Activated CD4-positive, alpha-beta memory T cell treated with anti-CD3 and anti-CD28 coated beads for 36 hours (primary cell): ENCODE measurements around the gene CENPU. TPM values are rescaled to one million over a fixed set of nuclear protein-coding genes. Genes with fewer than 3 reads are reported as not detected.
"Not testable (repeated sequence)": the region's sequence is repeated elsewhere in the genome, so short reads cannot be mapped to it uniquely, and the experiment has no call there.

Experiments
- CTCF ChIA-PET: fragments of 350-600 bp; sonication (Branson Sonifier 250); formaldehyde crosslinking; loops from one replicate; lab custom pipeline; 2021; ENCODE audit warnings: antibody characterized with exemption, inconsistent platforms; lab: Charles Lee
- POLR2A ChIA-PET: fragments of 350-600 bp; sonication (Branson Sonifier 250); formaldehyde crosslinking; loops from one replicate; lab custom pipeline; 2021; ENCODE audit warnings: antibody characterized with exemption; lab: Charles Lee
- DNase-seq: peaks from one replicate; pipeline ENCODE4 v3.0.0-alpha.2; 2020
- H3K27ac Mint-ChIP-seq: one replicate; pipeline ENCODE4 v1.8.0; 2021; ENCODE audit warnings: mixed read lengths
- H3K27me3 Mint-ChIP-seq: one replicate; pipeline ENCODE4 v1.8.0; 2021; ENCODE audit warnings: mixed read lengths
- H3K36me3 Mint-ChIP-seq: one replicate; pipeline ENCODE4 v1.8.0; 2021; ENCODE audit warnings: mixed read lengths
- H3K4me1 Mint-ChIP-seq: one replicate; pipeline ENCODE4 v1.8.0; 2021; ENCODE audit warnings: low read depth, mixed read lengths
- H3K4me3 Mint-ChIP-seq: one replicate; pipeline ENCODE4 v1.8.0; 2021; ENCODE audit warnings: mild to moderate bottlenecking, mixed read lengths
- H3K9me3 Mint-ChIP-seq: one replicate; pipeline ENCODE4 v1.8.0; 2021; ENCODE audit warnings: mixed read lengths
- intact Hi-C: fragments of 100-400 bp; cut with micrococcal nuclease; formaldehyde crosslinking; loops from one replicate; pipeline ENCODE4 v1.15.1; 2023
- total RNA-seq, 2 experiments: library from RNA; stranded (reverse); gene quantifications; one replicate each; pipeline ENCODE4 v1.2.3, GENCODE V29; 2021

CENPU gene
- total RNA-seq, 2 experiments from 2014 or later, result 82.7 to 87.6 TPM

GRCh38 chr4:184657144-184657543, 76.8 kb downstream of the CENPU start:
- ChIA-PET POLR2A (no interaction called here), CTCF (no interaction called here)
- Mint-ChIP-seq H3K4me3 (no peak overlapping the region), H3K9me3 (no peaks in the 10 kb centered on the region), H3K36me3 (peaks cover 16% of the 10 kb centered on the region), H3K27me3 (no peaks in the 10 kb centered on the region), H3K4me1 (peaks cover 2% of the 10 kb centered on the region), H3K27ac (no peak overlapping the region)
- intact Hi-C loops, result no loop called here
- DNase-seq, result no peak

GRCh38 chr4:184655889-184656869, 77.7 kb downstream of the CENPU start:
- peaks cover 16% of the 10 kb centered on the region for H3K36me3 Mint-ChIP-seq
- no peaks in the 10 kb centered on the region for H3K9me3 Mint-ChIP-seq
- H3K4me1 Mint-ChIP-seq, result peaks cover 8% of the 10 kb centered on the region
- H3K27ac Mint-ChIP-seq, result no peak overlapping the region
- ChIA-PET POLR2A (no interaction called here), CTCF (no interaction called here)
- DNase-seq, result no peak
- intact Hi-C loops, result no loop called here
- H3K4me3 Mint-ChIP-seq, result no peak overlapping the region
- no peaks in the 10 kb centered on the region for H3K27me3 Mint-ChIP-seq

- Mint-ChIP-seq H3K27ac (no peak overlapping the region), H3K27me3 (no peaks in the 10 kb centered on the region), H3K4me1 (peaks cover 16% of the 10 kb centered on the region), H3K9me3 (no peaks in the 10 kb centered on the region), H3K4me3 (no peak overlapping the region), H3K36me3 (peaks cover 8% of the 10 kb centered on the region)
- intact Hi-C loops, result no loop called here
- no peak for DNase-seq
- ChIA-PET CTCF (no interaction called here), POLR2A (no interaction called here)
Observed at GRCh38 chr4:184653650-184654049, 80.2 kb downstream of the CENPU start.

DNA sequence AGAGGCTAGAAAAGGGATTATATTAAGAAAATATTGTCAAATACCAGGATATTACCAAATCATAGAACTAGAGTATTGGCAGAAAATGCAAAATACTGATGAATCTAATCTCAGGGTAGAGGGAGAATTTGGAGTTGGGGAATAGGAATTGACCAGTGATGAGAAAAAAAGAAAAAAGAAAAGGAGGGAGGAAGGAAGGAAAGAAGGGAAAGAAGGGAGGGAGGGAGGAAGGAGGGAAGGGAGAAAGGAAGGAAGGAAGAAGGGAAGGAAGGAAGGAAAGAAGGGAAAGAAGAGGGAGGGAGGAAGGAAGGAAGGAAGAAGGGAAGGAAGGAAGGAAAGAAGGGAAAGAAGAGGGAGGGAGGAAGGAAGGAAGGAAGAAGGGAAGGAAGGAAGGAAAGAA, 81.2 kb downstream of the CENPU start:
- Mint-ChIP-seq H3K36me3 (peaks cover 14% of the 10 kb centered on the region), H3K4me1 (peaks cover 22% of the 10 kb centered on the region)
- H3K9me3 Mint-ChIP-seq, CTCF ChIA-PET, H3K27ac Mint-ChIP-seq, POLR2A ChIA-PET, DNase-seq, H3K27me3 Mint-ChIP-seq, intact Hi-C loops, H3K4me3 Mint-ChIP-seq: not testable (repeated sequence)

GRCh38 chr4:184651899-184652298, 82.0 kb downstream of the CENPU start:
- Mint-ChIP-seq H3K4me3 (no peak overlapping the region), H3K27me3 (no peaks in the 10 kb centered on the region), H3K4me1 (peaks cover 29% of the 10 kb centered on the region), H3K27ac (no peak overlapping the region), H3K36me3 (peaks cover 16% of the 10 kb centered on the region), H3K9me3 (no peaks in the 10 kb centered on the region)
- intact Hi-C loops, result no loop called here
- ChIA-PET POLR2A (no interaction called here), CTCF (no interaction called here)
- DNase-seq, result no peak

GRCh38 chr4:184649971-184650855, 83.7 kb downstream of the CENPU start:
- CTCF ChIA-PET, result interaction anchor here (0.7 to 4.4 kb wide), 8 partner anchors 11 to 386 kb away, joined by 3 to 20 read pairs (median 4); partner anchors contain the start of genes CENPU and IRF2
- intact Hi-C loops, result loop anchor here (1.0 to 5.0 kb wide), 10 partner anchors 57 to 1146 kb away; partner anchors contain the start of genes CENPU and IRF2
- peaks cover 45% of the 10 kb centered on the region for H3K4me1 Mint-ChIP-seq
- H3K4me3 Mint-ChIP-seq, result peak overlapping the region; percentile 91
- H3K36me3 Mint-ChIP-seq, result peaks cover 25% of the 10 kb centered on the region
- H3K27me3 Mint-ChIP-seq, result no peaks in the 10 kb centered on the region
- H3K9me3 Mint-ChIP-seq, result no peaks in the 10 kb centered on the region
- POLR2A ChIA-PET, result interaction anchor here (0.9 to 3.5 kb wide), 11 partner anchors 55 to 746 kb away, joined by 3 to 26 read pairs (median 6); partner anchors contain the start of genes CENPU, IRF2 and LRP2BP
- peak overlapping the region; percentile 87 for H3K27ac Mint-ChIP-seq
- peak; percentile 48 for DNase-seq

DNA sequence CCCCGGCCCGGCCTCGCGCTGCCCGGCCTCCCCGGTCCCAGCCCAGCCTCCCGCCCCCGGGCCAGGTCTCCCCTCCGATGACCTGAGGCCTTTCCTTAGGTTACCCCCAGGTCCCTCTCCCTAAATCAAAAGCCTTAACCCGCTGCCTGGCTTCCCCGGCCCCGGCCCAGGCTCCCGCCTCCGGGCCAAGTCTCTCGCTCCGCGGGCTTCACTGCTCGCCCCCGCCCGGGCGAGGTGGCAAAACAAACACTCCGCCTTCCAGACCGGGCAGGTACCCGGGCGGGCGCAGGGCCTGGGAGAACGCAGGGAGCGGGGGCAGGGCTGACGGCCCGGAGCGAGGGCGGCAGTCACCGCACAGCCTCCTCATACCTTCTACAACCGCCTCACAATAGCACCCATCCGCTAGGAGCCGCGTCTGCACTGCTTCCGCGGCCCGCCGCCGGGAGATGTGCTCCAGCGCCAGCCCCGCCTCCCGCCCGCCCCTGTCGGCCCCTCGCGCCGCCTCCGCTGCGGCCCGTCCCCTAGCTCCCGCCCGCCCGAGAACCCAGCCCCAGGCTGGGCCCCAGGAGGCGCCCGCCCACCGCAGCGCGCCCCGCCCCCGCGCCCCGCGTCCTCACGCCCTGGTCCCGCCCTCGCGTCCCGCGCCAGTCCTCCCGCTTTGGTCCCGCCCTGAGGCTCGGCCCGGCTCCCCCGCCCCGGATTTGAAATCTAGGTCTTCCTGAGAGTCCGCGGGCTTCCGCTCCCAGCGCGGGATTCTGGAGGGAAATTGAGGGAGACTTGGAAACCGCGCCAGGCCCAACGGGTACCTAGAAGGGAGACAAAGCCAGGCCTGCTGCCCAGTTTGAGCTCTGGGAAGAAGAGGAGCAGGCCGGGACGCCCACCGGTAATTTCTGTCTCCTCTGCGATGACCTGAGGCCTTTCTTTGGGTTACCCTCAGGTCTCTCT, 84.6 kb downstream of the CENPU start, which contains the start of the genes CASP3 and PRIMPOL:
Gene CASP3, minus strand, starts transcription at position 422 of the 945 bp plus-strand sequence. CDS start 10,994 bp downstream, outside the sequence.
Gene PRIMPOL, plus strand, starts transcription at position 713 of the 945 bp plus-strand sequence. CDS start 7,403 bp downstream, outside the sequence.
- DNase-seq, result peak; percentile 98
- no peaks in the 10 kb centered on the region for H3K9me3 Mint-ChIP-seq
- ChIA-PET POLR2A (interaction anchor here (0.9 to 3.5 kb wide), 15 partner anchors 56 to 747 kb away, joined by 3 to 26 read pairs (median 5); partner anchors contain the start of genes ACSL1, CENPU, IRF2 and LRP2BP), CTCF (interaction anchor here (0.7 to 4.4 kb wide), 10 partner anchors 10 to 385 kb away, joined by 3 to 20 read pairs (median 4); partner anchors contain the start of genes CENPU and IRF2)
- peak within 1 kb of the TSS; percentile 91 for H3K27ac Mint-ChIP-seq
- H3K4me1 Mint-ChIP-seq, result peaks cover 50% of the 10 kb centered on the region
- H3K36me3 Mint-ChIP-seq, result peaks cover 30% of the 10 kb centered on the region
- H3K4me3 Mint-ChIP-seq, result peak within 1 kb of the TSS; percentile 91
- intact Hi-C loops, result loop anchor here (1.0 to 5.0 kb wide), 10 partner anchors 58 to 1145 kb away; partner anchors contain the start of genes CENPU and IRF2
- H3K27me3 Mint-ChIP-seq, result no peaks in the 10 kb centered on the region

DNA sequence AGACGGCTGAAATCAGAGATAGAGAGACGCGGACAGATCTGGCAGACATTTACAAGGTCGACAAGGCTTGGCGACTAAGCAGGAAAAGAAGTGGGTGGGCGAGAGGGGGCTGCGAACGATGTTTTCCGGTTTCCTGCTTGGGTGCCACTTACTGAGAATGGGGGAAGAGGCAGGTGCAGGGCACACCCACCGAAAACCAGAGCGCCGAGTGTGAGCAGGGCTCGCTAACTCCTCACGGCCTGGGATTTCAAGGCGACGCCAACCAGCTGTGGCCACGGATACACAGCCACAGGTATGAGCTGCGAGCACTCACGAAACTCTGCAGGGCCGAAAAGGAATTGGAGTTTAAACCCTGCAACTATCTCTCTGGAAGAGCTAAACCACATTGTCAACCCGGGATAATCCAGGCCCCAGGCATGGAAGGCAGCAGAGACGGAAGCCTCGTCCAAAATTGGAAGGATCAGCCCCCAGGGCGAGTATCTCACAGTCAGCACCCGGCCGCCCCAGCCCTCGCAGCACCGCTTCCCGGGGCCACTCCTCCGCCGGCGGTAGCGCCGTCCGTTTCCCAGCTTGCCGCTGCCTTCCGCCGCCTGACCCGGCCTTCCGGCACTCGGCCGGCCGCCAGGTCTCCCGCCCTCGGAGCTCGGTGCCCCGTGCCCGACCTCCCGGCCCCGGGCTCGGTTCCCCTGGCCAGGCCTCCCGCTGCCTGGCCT, 85.4 kb downstream of the CENPU start:
- Mint-ChIP-seq H3K9me3 (no peaks in the 10 kb centered on the region), H3K27me3 (no peaks in the 10 kb centered on the region), H3K4me3 (peak overlapping the region; percentile 84), H3K4me1 (peaks cover 57% of the 10 kb centered on the region), H3K36me3 (peaks cover 34% of the 10 kb centered on the region), H3K27ac (peak overlapping the region; percentile 91)
- POLR2A ChIA-PET, result interaction anchor here (1.1 to 3.5 kb wide), 12 partner anchors 57 to 411 kb away, joined by 3 to 26 read pairs (median 5); partner anchors contain the start of genes ACSL1, CENPU and IRF2
- CTCF ChIA-PET, result interaction anchor here (1.3 to 4.4 kb wide), 5 partner anchors 9 to 384 kb away, joined by 3 to 20 read pairs (median 8); partner anchors contain the start of gene CENPU
- intact Hi-C loops, result loop anchor here (1.0 to 5.0 kb wide), 10 partner anchors 59 to 1144 kb away; partner anchors contain the start of genes CENPU and IRF2
- peak; percentile 62 for DNase-seq

- Mint-ChIP-seq H3K9me3 (no peaks in the 10 kb centered on the region), H3K4me1 (peaks cover 57% of the 10 kb centered on the region), H3K27me3 (no peaks in the 10 kb centered on the region), H3K4me3 (peak overlapping the region; percentile 84), H3K36me3 (peaks cover 34% of the 10 kb centered on the region), H3K27ac (peak overlapping the region; percentile 91)
- POLR2A ChIA-PET, result interaction anchor here (1.2 to 3.5 kb wide), 6 partner anchors 72 to 410 kb away, joined by 3 to 26 read pairs (median 6); partner anchors contain the start of genes CENPU and IRF2
- CTCF ChIA-PET, result interaction anchor here (1.3 to 4.4 kb wide), 5 partner anchors 73 to 384 kb away, joined by 3 to 20 read pairs (median 3); partner anchors contain the start of gene CENPU
- DNase-seq, result no peak
- intact Hi-C loops, result loop anchor here (2.0 to 5.0 kb wide), 4 partner anchors 59 to 366 kb away; no protein-coding TSS in a partner anchor
Observed at GRCh38 chr4:184648054-184648312, 85.9 kb downstream of the CENPU start.
